Panc1 (cell line): ENCODE measurements around the gene HRNR. TPM values are rescaled to one million over a fixed set of nuclear protein-coding genes. Genes with fewer than 3 reads are reported as not detected.

ENCODE experiments used
- ATAC-seq: fragments of 200-7000 bp; cut with Tn5 transposase; 2 replicates; pipeline ENCODE4 v1.9.1; 2020; ENCODE audit warnings: mild to moderate bottlenecking, moderate library complexity
- BruUV-seq: library from RNA; stranded (reverse); fragments of 400-500 nt; replicated peaks from 2 replicates; lab custom pipeline; 2021; lab: Mats Ljungman, UMichigan
- CTCF ChIA-PET: fragments of 300-600 bp; sonication (Branson Sonifier 250); formaldehyde crosslinking; loops from one replicate; lab custom pipeline; 2022; ENCODE audit warnings: antibody characterized with exemption; lab: Charles Lee
- POLR2A ChIA-PET: fragments of 300-600 bp; sonication (Branson Sonifier 250); formaldehyde crosslinking; loops from one replicate; lab custom pipeline; 2022; ENCODE audit warnings: antibody characterized with exemption; lab: Charles Lee
- DNase-seq: peaks from one replicate; pipeline ENCODE4 v3.0.0-alpha.2; 2010; ENCODE audit warnings: low read depth, low spot score
- H3K27ac ChIP-seq: 2 replicates; pipeline ENCODE4 v1.5.1; 2011; ENCODE audit warnings: mild to moderate bottlenecking, low read length, inconsistent platforms
- H3K27me3 ChIP-seq: fragments of 200-500 bp; sonication (Bioruptor generic); 2 replicates; pipeline ENCODE4 v1.6.0; 2014; ENCODE audit warnings: low read length, inconsistent platforms; ENCODE audit not compliant: control insufficient read depth, insufficient read depth
- H3K36me3 ChIP-seq: fragments of 200-500 bp; sonication (Bioruptor generic); 2 replicates; pipeline ENCODE4 v1.5.1; 2014; ENCODE audit warnings: inconsistent platforms, mild to moderate bottlenecking, low read length, moderate library complexity; ENCODE audit not compliant: control insufficient read depth, insufficient read depth
- H3K4me1 ChIP-seq: 2 replicates; pipeline ENCODE4 v1.5.1; 2011; ENCODE audit warnings: inconsistent platforms, mild to moderate bottlenecking, low read length, moderate library complexity; ENCODE audit not compliant: control insufficient read depth, insufficient read depth
- H3K4me3 ChIP-seq, 2 experiments: 2 replicates each; pipeline ENCODE4 v1.5.1; 2011 to 2012; ENCODE audit warnings: low read depth in 2 of 2, low read length in 2 of 2, mild to moderate bottlenecking in 2 of 2, inconsistent platforms in 1 of 2, moderate library complexity in 1 of 2
- H3K9me3 ChIP-seq: fragments of 200-500 bp; sonication (Bioruptor generic); 2 replicates; pipeline ENCODE4 v1.5.1; 2014; ENCODE audit warnings: low read depth, mild to moderate bottlenecking, inconsistent platforms, low read length, moderate library complexity; ENCODE audit not compliant: control insufficient read depth, insufficient read depth
- CTCF ChIP-seq: fragments of 450-650 bp; IDR thresholded peaks from 2 replicates; pipeline ENCODE4 v1.5.1; 2017; ENCODE audit warnings: mild to moderate bottlenecking
- POLR2AphosphoS5 ChIP-seq: IDR thresholded peaks from 2 replicates; pipeline ENCODE4 v1.6.1; 2012; ENCODE audit warnings: mild to moderate bottlenecking, low read depth, low read length, moderate library complexity
- REST ChIP-seq, 2 experiments: IDR thresholded peaks; 2 replicates each; pipeline ENCODE4 v1.6.1; 2011 to 2012; ENCODE audit warnings: low read depth in 2 of 2, control low read depth in 1 of 2, low read length in 1 of 2, mild to moderate bottlenecking in 1 of 2, moderate library complexity in 1 of 2; ENCODE audit not compliant: insufficient read depth in 1 of 2
- SIN3A ChIP-seq: IDR thresholded peaks from 2 replicates; pipeline ENCODE4 v1.6.1; 2012; ENCODE audit warnings: low read depth, mild to moderate bottlenecking, low read length, moderate library complexity, borderline replicate concordance; ENCODE audit not compliant: insufficient read depth
- TCF7L2 ChIP-seq: IDR thresholded peaks from 2 replicates; pipeline ENCODE4 v1.6.1; 2011; ENCODE audit warnings: mild to moderate bottlenecking, low read depth, low read length, inconsistent platforms
- in situ Hi-C: cut with HindIII; loops from 2 replicates; pipeline ENCODE4 v1.10.0; 2016; ENCODE audit warnings: low sequenced_read_pairs, low pct_unique_long_range_greater_than_20kb
- intact Hi-C: fragments of 100-400 bp; cut with micrococcal nuclease; formaldehyde crosslinking; loops from one replicate; pipeline ENCODE4 v1.10.0; 2022; ENCODE audit not compliant: unreplicated experiment
- total RNA-seq: library from RNA; stranded (reverse); gene quantifications from one replicate; pipeline ENCODE4 v1.2.1, GENCODE V29; 2021; ENCODE audit not compliant: unreplicated experiment

Gene HRNR
- total RNA-seq, 1 experiment from 2014 or later: not detected

GRCh38 chr1:152198982-152199381 is 25.0 kb downstream of the HRNR start:
- H3K27ac ChIP-seq: no peak overlapping the region
- H3K4me3 ChIP-seq: no peak overlapping the region
- H3K36me3 ChIP-seq: no peaks in the 10 kb centered on the region
- no TSS peak for BruUV-seq
- intact Hi-C loops (no loop called here), in situ Hi-C loops (no loop called here)
- CTCF ChIA-PET: no interaction called here
- ATAC-seq: no peak
- no peaks in the 10 kb centered on the region for H3K9me3 ChIP-seq
- no peak for DNase-seq
- POLR2A ChIA-PET: no interaction called here
- H3K27me3 ChIP-seq: no peaks in the 10 kb centered on the region
- H3K4me1 ChIP-seq: no peaks in the 10 kb centered on the region
- no peak for TF ChIP-seq REST (IDR thresholded peaks at IDR 0.05; ENCODE audit: insufficient read depth in 1 of 2, low read depth in 2 of 2, low read length in 1 of 2)
- TF ChIP-seq SIN3A: no peak
- TF ChIP-seq TCF7L2: no peak
- no peak for TF ChIP-seq POLR2AphosphoS5
- TF ChIP-seq CTCF: no peak

GRCh38 chr1:152197361-152197941 is 26.5 kb downstream of the HRNR start:
- ChIA-PET CTCF (interaction anchor here (0.9 kb wide), 1 partner anchor 144 kb away, joined by 3 read pairs; no protein-coding TSS in a partner anchor), POLR2A (no interaction called here)
- Histone ChIP-seq H3K4me1 (no peaks in the 10 kb centered on the region), H3K27ac (no peak overlapping the region), H3K27me3 (no peaks in the 10 kb centered on the region), H3K9me3 (no peaks in the 10 kb centered on the region), H3K4me3 (no peak overlapping the region), H3K36me3 (no peaks in the 10 kb centered on the region)
- ATAC-seq: no peak
- no TSS peak for BruUV-seq
- TF ChIP-seq REST (IDR thresholded peaks at IDR 0.05; ENCODE audit: insufficient read depth in 1 of 2, low read depth in 2 of 2, low read length in 1 of 2): no peak
- no peak for TF ChIP-seq SIN3A
- no peak for TF ChIP-seq POLR2AphosphoS5
- no peak for TF ChIP-seq CTCF
- no peak for TF ChIP-seq TCF7L2
- in situ Hi-C loops: no loop called here
- no peak for DNase-seq
- intact Hi-C loops: no loop called here
